HG03342 (cell line): ENCODE data around the gene TMC2.
"Not testable (repeated sequence)": the region's sequence is repeated elsewhere in the genome, so short reads cannot be mapped to it uniquely, and the experiment has no call there.

Source experiments
- ATAC-seq: cut with Tn5 transposase; IDR thresholded peaks from one replicate; pipeline ENCODE4 v1.9.1; 2021; ENCODE audit warnings: mild to moderate bottlenecking, moderate library complexity; ENCODE audit not compliant: unreplicated experiment

TMC2 gene

DNA sequence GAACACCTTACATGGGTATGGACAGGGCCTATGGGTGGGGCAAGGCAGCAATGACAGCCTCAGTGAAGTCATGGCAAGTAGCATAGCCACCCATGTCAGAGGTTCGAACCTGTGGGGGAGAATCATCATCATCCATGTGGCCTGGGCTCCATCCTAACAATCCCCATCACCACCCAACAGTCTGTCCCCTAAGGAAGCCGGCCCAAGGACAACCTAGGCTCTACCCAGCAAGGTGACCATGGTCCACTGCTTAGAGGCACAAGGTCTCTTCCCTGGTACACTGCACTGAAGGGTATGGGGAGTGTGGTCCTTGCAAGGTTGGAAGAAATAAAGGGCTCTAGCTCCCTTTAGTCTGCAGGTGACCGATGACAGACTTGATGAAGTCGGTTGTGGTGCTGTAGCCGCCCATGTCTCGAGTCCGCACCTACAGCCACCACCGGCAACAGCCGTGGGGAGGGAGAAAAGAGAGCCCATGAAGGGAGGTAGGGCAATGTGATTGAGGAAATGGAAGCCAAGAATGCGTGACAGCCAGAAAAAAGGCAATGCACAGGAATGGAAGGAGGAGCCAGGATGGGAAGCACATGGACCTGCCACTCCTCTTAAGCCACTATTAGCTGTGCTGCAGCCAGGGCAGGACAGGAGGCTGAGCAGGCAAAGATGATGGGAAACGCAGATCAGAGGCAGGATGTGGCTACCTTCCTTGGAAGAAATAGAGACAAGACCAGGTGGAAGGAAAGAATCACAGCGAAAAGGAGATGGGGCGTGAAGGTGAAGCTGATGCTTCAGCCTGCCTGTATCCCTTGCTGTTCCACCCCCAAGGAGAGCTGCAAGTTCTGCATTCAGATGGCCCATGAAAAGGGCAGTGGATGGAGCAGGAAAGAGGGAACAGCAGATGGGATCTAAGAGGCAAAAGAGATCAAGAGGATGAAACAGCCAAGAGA is 122.3 kb downstream of the TMC2 start:
- no peak for ATAC-seq

DNA sequence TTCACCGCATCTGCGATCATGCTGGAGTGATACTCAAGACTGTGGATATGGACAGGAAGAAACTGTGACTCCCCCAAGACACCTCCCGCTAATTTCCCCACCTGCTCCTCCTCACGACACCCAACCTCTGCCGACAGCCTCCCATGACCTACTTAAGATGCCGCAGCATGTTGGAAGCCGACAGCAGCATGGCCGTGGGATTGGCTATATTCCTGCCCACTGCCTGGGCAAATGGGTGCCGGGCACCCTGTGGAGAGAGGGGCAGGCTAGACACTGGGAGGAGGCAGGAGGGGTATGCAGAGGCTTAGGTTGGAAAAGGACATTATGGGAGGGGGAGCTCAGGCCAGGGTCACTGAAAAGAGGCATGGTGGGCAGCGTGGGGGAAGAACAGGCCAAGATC is 123.2 kb downstream of the TMC2 start:
- no peak for ATAC-seq

DNA sequence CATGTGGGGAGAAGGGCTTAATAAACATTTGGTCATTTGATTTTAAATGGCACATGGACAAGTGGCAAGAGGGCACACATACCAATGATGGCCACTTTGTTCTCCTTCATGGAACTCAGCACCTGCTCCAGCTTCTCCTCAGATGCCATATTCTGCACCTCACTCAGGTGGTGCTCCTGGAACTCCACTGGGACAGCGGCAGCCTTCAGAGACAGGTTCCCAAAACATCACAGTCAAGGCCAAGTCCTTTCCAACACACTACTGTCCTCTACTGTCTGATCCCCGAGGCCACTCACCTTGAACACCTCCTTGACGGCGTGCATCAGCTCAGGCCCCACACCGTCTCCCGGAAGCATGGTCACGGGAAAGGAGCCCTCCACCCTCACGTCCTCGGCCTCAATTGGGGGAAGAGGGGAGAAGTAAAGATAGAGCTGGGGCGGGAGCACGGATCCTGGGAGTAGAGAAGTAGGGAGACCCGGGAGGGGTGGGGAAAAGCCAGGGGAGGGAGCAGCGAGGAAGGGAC is 127.1 kb downstream of the TMC2 start:
- ATAC-seq: no peak

DNA sequence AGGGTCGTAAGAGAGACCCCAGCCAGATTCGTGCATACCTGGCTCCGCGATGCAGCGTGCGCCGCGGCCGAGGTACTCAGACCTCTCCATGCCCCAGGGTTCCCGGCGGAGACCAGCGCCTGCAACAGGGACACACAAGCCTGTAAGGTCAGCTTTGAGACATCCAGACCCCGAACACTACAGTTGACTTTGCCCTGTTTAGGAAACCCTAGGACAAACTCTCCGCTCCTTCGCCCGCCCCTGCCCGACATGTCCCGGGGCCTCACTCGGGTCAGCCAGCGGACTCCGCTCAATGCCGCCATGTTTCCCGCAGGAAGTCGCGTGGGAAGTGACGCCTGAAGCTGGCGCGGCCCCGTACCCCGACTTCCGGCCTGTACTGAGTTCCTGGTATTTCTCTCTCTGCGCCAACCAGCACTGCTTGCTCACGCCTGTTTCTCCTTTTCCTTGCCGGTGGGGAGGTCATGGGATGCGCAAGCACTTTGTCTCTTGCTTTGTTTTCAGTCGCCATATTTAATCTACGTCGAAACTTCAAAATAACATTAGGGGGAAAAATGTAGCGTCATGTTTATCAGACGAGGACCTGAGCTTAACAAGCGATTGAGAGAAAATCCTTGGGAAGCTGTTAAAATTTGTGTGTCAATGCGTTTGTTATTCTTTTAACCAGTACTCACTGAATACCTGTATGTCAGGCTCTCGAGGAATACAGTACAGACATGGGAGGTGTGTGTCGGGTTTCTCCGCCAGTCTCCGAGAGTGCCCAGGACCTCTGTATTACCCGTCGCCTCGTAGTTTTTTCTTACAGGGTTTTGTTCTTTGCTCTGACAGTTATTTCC is 127.7 kb downstream of the TMC2 start, which contains the start of gene IDH3B:
TSS of gene IDH3B (minus strand) at position 330 of the 833 bp plus-strand sequence. CDS start at position 302, 28 bp downstream.
- ATAC-seq: peak; percentile 91

DNA sequence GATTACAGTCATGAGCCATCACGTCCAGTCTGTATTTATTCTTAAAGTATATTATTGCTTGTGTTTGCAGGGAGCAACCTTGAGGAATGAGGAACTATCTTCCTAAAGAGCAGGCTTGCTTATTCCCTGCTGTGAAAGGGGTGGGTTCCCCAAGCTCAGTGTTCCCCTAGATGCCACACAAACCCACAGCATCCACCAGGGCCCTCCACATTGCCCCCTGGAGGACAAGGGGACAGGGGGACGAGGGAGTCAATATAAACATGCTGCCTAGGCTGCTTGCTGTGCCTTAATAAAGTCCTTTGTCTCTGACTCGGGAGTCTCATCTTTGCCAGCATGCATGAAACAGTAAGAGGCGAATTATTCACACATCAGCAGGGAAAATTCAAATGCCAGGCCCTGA is 135.6 kb downstream of the TMC2 start:
- ATAC-seq: no peak

DNA sequence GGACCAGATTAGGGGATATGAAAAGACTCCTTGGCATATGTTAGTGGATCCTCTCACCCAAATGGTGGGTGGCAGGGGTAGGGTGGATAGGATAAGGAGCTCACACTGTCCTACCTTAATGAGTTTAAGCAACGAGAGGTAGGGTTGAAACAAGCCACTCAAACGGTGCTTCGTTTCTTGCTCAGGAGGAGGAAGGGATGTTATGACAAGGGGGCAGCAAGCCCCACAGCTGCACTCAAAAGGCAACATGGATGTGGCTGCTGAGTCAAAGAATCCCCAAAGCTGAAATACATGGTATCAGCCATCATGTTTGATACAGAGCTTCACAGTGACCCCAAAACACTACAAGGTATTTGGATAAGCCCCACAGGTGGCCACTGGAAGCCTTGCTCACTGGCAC is 136.1 kb downstream of the TMC2 start:
- no peak for ATAC-seq

DNA sequence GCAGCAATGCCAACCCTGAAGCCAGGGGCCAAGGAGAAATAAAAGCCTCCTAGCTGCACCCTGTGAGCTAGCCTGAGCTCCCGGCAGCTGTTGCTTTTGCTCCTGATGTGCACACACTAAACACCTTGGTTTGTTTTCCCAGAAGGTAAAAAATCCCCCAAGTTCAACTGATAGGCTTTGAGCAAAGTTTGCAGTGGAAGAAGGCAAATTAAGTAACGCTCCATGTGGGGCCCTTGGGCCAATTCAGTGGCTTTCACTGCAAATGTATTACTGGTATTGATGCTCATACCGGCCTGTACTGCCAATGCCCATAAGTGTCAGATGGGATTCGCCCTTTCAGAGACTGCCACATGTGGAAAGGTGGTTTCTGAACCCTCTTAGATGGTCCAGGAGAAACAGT is 137.1 kb downstream of the TMC2 start:
- ATAC-seq: no peak

DNA sequence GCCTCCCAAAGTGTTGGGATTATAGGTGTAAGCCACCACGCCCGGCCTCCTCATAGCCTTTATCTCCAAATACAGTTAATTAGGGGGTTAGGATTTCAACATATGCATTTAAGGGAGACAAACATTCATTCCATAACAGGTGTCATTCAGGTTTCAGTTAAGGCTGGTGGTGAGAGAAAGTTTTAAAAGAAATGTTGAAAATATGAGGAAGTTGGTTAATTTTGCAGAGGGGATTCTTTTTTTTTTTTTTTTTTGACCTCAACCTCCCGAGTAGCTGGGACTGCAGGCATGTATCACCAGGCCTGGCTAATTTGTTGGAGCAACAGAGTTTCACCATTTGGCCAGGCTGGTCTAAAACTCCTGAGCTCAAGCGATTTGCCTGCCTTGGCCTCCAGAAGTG is 143.7 kb downstream of the TMC2 start:
- ATAC-seq: no peak

DNA sequence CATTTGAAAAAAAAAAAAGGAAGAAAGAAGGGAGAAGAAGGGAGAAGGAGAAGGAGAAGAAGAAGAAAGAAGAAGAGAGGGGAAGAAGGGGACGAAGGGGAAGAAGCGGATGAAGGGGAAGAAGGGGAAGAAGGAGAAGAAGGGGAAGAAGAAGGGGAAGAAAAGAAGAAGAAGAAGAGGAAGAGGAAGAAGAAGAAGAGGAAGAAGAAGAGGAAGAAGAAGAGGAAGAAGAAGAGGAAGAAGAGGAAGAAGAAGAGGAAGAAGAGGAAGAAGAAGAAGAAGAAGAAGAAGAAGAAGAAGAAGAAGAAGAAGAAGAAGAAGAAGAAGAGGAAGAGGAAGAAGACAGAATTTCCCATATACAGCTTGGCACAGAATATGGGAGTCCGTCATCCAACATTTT is 145.7 kb downstream of the TMC2 start:
- not testable (repeated sequence) for ATAC-seq

DNA sequence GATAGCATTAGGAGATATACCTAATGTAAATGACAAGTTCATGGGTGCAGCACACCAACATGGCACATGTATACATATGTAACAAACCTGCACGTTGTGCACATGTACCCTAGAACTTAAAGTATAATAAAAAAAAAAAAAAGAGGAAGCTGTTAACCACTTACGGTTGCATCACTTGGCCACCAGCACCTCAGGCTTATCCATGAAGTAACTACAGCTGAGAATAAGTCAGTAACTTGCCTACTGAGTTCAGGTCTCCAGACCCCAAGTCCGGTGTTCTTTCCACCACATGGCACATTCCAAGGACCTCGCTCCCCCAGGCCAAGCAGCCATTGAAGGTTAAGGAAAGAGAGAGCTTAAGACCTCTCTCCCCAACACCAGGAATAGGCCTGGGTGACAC is 148.4 kb downstream of the TMC2 start:
- not testable (repeated sequence) for ATAC-seq

DNA sequence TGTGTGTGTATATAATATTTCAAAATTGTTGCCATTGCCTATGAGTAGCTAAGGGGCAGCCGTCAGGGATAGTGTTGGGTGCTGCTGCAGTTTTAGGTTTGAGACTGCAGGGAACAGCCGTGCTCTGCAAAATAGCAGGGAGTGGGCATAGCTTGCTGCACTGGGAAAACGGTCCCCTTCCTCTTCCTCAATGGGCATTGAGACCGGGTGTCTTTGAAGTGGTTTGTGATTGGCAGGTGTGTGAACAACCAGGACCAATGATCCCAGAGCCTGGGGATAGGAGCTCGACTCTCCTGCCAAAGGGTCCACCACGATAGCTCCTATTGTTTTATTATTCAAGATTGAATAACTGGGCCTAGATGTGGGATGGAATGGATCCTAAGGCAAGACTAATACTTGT is 151.1 kb downstream of the TMC2 start:
- no peak for ATAC-seq

DNA sequence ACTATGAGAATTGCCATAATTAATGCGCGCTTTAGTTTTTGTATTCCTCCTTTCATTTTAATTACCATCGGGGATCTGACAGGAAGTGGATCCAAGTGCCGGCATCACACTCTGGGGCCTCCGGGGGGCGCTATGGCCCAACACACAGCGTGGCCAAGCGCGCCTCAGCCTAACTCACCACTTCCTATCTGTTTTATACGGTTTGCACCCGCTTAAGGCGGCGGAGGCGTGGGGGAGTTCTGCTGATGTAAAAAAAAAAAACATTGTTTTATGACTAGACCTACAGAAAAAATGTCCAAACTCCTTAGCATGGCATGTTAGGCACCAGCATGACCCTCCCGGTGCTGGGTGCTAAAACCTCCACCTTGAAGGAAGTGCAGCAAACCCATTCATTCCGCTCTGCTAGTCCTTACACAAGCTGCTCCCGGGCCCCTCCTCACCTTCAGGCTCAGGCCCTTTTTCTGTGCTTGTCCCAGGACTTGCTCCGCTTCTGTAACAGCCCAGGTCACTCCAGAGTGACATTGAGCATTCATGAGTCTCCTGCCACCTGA is 151.7 kb downstream of the TMC2 start:
- ATAC-seq: no peak

DNA sequence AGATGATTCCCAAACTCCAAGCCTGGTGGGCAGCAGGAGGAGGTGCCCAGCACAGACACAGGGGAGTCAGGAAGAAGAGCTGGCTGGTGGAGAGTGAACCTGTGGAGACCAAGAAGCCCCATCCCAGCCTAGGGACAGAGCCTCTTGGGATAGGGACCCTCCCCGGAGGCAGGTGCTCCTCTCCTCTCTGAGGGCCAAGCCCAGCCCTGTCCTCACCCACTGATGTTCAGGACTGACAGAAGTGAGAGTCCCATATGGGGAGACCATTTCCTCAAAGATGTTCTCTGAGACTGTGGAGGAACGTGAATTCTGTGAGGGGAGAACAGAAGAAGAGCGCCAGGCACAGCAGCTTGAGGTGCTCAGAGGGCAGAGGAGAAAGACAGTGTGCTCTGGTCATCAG is 153.8 kb downstream of the TMC2 start:
- ATAC-seq: no peak

DNA sequence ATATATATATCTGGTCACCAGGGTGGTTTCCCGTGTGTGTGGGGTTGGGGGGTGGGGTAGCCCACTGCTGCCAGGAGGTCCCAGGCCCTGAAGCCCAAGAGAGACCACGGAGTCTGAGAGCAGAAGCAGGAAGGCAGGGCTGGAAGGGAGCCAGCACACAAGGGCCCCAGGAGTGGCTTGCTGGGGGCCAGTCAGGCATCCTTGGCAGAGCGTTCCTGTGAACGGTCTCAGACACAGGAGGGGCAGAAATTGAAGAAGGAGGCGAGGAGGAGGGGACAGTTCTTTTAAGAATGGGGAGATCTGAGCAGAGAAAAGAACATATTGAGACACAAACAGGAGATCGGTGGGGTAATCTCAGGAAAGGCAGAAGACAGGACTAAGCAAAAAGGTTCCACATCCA is 154.3 kb downstream of the TMC2 start:
- ATAC-seq: no peak

DNA sequence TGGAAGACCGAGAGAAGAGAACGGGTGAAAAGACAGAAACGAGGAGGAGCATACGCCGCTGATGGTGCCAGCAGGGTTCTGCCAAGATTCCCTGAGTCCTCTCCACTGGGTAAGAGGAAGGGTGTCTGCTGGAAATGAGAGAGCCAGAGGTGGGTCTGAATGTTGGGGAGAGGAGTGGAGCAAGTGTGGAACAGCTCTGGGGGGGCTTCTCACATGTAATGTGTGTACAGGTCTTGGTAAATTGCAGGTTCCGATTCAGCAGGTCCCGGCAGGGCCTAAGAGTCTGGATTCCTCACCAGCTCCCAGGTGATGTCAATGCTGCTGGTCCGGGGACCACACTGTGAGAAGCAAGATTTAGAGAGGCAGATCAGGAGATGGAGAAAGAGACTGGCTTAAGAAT is 154.8 kb downstream of the TMC2 start:
- ATAC-seq: no peak
